Suppressor macrophage (primary cell): Measurements from ENCODE around the gene RPS27A.
A peak's percentile ranks its signal among the peaks of the same experiment; 100 is the strongest.
"Not testable (repeated sequence)": the region's sequence is repeated elsewhere in the genome, so short reads cannot be mapped to it uniquely, and the experiment has no call there.

Experiments
- DNase-seq, 4 experiments: peaks; one replicate each; pipeline ENCODE4 v3.0.0-alpha.2; 2020 to 2022

The RPS27A gene

DNA sequence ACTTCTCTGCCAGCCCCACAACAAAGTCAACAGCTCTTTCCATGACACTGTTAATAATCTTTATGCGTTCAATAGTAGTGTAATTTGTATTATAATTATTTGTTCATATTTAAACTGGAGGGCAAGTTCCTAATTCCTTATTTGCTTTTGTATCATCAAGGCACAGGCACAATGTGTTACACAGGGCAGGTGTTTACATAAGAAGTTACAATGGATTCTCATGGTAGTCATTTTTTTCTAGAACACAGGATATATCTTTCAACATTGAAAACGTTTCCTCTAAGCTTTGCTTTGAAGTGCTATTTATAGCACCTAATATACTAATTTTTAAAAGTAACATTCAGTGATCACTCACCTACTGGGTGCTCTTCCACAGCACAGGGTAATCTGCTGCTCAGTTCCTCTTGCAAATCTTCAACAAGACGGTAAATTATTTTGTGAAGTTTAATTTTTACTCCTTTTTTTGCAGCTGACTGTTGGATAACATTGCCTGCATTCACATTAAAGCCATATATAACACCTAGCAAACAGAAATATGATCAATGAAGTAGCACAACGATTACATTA lies 7.3 kb downstream of the RPS27A start:
- no peak for DNase-seq

- DNase-seq: not testable (repeated sequence)
These were observed 9.1 kb downstream of the RPS27A start for GRCh38 chr2:55241582-55241981.

GRCh38 chr2:55242617-55243016 lies 10.1 kb downstream of the RPS27A start:
- no peak for DNase-seq

DNA sequence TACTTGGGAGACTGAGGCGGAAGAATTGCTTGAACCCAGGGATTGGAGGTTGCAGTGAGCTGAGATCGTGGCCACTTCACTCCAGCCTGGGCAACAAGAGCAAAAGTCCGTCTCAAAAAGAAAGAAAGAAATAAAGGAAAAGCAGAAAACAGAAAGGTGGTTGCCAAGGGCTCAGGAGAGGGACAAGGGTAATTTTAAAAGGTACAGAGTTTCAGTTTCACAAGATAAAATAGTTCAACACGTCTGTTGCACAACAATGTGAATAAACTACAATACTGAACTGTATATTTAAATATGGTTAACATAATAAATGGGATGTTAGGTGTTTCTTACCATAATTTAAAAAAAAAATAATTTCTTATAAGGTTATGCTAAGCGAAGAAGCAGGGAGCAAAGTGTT lies 12.9 kb downstream of the RPS27A start:
- no peak for DNase-seq

GRCh38 chr2:55247025-55247424 lies 14.5 kb downstream of the RPS27A start:
- no peak for DNase-seq

DNA sequence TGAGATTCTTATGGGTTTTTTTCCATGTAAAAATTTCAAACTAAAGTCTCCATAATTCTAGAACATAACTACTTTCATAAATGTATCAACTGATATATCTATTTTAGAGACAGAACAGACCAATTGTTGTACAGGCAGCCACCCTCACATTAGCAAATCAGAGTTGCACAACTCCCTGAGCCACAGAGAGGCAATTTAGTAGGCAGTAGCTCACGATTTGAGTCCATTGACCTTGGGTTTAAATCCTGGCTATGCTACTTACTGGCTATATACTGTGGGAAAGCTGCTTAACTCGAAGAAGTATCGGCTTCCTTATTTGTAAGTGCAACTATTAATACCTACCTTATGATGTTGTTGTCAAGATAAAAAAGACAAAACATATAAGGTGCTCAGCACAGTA lies 20.3 kb downstream of the RPS27A start:
- no peak for DNase-seq

DNA sequence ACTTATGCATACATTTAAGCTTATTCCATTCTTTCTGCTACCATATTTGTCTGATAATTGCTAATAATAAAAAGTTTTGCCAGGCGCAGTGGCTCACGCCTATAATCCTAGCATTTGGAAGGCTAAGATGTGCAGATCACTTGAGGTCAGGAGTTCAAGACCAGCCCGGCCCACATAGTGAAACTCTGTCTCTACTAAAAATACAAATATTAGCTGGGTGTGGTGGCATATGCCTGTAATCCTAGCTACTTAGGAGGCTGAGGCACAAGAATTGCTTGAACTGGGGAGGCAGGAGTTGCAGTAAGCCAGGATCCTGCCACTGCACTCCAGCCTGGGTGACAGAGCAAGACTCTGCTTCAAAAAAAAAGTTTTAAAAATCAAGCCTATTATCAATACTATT lies 27.1 kb downstream of the RPS27A start:
- DNase-seq: not testable (repeated sequence)

GRCh38 chr2:55268288-55268906 lies 35.9 kb downstream of the RPS27A start:
- peak in 3 of 4 experiments; percentile 17 to 40 (median 37) for DNase-seq

DNA sequence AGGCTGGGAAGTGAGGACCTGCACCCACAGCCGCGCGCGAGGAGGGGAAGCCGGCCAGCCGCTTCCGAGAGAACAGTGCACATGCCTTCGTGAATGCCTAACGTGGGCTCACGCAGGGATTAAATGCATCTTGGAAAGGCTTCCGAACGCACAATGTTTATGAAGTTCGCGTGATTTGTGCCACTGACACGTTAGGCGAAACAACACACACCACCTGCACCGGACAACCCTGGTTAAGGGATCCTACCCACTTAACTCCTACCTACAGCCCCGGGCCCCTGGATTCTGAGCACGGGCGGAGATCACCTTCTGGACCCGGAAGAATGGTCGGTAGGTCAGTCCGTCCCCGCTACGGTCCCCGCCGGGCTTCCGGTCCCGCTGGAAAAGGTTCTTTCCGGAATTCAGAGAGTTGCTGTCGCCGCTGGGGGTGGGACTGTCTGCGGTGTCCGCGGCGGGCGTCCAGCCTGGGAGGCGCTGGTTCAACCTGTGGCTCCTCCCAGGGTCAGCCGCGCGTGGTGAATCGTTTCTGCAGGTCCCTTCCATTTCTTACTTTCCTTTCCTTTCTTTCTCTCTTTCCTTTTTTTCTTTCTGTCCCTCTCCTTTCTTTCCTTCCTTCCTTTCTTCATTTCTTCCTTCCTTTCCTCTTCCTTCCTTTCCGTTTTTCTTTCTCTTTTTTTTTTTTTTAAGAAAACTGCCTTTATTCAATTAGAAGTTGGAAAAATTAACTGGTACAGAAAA lies 36.6 kb downstream of the RPS27A start, which contains the start of gene MTIF2:
Gene MTIF2, minus strand, starts transcription at position 325 of the 738 bp plus-strand sequence. CDS start 5,373 bp downstream, outside the sequence.
- DNase-seq: peak; percentile 96 to 98 (median 96)

DNA sequence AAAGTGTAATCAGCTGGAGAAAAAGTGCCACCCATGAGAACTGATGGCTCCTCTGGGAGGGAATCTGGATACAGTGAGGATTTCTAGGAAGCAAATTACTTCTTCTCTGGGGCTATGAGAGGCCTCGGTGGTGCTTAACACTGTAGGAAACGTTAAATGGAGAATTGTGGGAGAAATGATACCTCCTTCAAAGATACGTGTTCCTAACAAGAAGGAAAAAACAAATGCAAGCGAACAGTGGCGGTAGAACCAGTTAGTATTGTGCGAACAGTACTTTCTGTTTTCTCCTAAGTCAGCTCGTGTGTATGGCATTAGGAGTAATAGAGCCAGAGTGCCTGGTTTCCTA lies 37.1 kb downstream of the RPS27A start:
- DNase-seq: peak in 2 of 4 experiments; percentile 5 to 16

DNA sequence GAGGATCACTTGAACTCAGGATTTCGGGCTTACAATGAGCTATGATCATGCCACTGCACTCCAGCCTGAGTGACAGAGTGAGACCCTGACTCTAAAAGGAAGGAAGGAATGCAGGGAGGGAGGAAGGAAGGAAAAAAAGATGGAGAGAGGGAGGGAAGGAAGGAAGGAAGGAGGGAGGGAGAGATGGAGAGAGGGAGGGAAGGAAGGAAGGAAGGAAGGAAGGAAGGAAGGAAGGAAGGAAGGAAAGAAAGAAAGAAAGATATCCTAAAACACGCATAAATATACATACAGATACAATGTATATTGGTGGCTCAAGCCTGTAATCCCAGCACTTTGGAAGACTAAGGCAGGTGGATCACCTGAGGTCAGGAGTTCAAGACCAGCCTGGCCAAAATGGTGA lies 41.9 kb downstream of the RPS27A start:
- not testable (repeated sequence) for DNase-seq

GRCh38 chr2:55277310-55277709 lies 44.8 kb downstream of the RPS27A start:
- no peak for DNase-seq

DNA sequence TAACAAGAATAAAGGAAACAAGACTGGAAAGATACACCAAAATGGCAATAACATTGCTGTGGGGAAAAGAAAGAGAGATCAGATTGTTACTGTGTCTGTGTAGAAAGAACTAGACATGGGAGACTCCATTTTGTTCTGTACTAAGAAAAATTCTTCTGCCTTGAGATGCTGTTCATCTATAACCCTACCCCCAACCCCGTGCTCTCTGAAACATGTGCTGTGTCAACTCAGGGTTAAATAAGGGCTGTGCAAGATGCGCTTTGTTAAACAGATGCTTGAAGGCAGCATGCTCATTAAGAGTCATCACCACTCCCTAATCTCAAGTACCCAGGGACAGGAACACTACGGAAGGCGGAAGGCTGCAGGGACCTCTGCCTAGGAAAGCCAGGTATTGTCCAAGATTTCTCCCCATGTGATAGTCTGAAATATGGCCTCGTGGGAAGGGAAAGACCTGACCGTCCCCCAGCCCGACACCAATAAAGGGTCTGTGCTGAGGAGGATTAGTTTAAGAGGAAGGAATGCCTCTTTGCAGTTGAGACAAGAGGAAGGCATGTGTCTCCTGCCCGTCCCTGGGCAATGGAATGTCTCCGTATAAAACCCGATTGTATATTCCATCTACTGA lies 46.8 kb downstream of the RPS27A start:
- not testable (repeated sequence) for DNase-seq

DNA sequence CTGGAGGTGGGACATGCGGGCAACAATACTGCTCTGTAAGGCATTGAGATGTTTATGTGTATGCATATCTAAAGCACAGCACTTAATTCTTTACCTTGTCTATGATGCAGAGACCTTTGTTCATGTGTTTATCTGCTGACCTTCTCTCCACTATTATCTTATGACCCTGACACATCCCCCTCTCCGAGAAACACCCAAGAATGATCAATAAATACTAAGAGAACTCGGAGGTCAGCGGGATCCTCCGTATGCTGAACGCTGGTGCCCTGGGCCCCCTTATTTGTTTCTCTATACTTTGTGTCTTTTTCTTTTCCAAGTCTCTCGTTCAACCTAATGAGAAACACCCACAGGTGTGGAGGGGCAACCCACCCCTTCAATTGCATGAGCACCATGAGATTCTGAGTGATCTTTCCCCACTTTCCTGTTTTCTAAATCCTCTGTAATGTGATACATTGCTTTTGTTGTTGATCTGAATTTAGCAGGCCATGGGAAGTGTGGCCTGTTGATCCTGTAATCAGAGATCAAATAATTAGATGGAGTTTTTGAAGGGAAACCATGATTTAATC lies 47.5 kb downstream of the RPS27A start:
- DNase-seq: not testable (repeated sequence)

DNA sequence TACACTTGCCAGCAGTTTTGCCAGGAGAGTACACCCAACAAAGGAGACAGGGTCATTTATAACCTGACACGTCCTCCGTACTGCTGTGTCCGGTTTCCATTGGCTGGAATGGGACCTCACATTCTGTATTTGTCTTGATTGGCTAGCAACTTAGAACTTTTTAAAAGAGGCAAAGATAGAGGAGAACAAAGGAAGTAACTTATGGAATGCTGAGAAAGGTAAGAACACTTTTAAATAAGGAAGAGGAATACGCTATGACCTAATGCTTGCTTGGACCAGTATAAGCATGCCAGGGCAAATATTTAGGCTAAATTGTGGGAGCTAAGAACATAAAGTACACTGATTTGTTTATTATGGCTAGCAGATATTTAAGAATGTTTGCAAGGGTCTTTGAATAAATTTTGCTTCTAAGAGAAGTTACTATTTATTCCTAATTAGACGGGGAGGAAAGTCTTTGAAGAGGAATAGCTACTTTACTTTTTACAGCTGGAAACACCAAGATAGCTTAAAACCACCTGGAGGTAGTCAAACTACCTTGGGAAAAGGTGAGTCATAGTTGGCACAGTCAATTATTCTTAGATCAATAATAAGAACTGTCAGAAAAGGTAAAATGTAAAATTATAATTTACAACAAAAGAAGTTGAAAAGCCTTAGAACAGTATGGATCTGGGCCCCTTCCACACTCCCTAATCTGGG lies 48.5 kb downstream of the RPS27A start:
- DNase-seq: not testable (repeated sequence)

DNA sequence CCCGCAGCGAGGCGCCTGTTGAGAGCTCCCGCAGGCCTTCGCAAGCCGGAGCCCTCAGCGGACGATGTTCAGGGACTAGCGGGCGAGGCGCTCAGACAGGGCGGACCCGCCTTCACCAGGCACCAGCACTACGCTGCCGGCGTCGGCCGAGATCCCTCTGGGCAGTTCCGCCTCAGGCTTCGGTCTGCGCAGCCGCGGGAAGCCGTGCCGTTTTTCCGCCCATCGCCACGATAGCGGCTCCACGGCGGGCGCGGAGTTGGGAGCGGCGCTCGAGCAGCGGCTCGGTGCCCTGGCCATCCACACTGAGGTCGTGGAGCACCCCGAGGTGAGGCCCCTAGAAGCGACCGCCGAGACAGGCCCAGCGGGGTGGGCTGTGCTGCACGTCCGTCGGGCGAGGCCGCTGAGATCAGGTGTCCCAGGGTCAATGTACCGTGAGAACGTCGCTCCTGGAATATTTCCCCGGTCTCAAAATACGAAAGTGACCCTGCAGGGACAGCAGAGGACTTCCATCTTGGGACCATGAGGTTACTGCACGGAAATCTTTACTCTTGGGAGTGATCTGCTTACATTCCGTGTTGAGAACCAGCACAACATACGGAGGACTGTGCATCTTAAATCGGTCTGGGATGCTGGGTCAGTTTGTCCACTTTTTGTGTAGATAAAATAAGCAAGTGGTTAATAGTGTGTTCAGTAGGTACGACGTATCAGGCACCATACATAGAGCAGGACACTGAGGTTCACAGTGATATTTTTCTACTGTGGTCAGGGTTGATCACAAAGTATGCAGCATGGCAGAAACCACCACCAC lies 49.8 kb downstream of the RPS27A start:
- DNase-seq: peak; percentile 91 to 96 (median 93)

DNA sequence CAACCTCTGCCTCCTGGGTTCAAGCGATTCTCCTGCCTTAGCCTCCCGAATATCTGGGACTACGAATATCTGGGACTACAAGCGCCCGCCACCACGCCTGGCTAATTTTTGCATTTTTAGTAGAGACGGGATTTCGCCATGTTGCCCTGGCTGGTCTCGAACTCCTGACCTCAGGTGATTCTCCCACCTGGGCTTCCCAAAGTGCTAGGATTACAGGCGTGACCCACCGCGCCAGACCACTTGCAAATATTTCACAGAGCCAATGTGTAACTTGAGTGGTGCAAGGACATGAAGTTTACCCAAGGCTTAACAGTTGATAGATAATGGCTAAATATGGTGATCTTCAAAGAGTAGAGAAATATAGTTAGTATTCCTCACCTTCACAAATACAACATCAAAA lies 50.6 kb downstream of the RPS27A start:
- no peak for DNase-seq
